ENCODE results near the gene ARHGAP23.

Gene ARHGAP23

DNA sequence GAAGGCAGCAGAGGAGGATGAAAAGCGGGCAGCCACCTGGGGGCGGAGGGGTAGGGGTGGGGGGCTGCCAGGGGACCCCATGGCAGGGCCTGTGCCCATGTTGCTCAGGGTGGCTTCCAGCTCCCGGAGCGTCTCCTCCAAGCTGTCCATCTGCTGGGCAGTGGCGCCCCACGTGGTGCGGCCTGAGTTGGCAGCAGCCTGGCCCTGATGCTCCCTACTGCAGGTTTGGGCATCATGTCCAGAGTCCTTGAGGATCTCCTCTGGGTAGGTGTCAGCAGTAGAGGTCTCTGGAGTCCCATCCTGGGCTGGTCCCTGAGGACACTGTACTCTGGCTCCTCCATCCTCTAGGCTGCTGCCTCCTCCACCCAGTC is 116.6 kb downstream of the ARHGAP23 start:
- no peak for TF ChIP-seq CTCF (conservative IDR thresholded peaks at IDR 0.05; ENCODE audit: control insufficient read depth, insufficient read depth, low read depth, low read length)
- DNase-seq (ENCODE audit: low read depth), result no peak
- no peak overlapping the region for H3K4me3 ChIP-seq (ENCODE audit: control insufficient read depth, low read depth, low read length)

DNA sequence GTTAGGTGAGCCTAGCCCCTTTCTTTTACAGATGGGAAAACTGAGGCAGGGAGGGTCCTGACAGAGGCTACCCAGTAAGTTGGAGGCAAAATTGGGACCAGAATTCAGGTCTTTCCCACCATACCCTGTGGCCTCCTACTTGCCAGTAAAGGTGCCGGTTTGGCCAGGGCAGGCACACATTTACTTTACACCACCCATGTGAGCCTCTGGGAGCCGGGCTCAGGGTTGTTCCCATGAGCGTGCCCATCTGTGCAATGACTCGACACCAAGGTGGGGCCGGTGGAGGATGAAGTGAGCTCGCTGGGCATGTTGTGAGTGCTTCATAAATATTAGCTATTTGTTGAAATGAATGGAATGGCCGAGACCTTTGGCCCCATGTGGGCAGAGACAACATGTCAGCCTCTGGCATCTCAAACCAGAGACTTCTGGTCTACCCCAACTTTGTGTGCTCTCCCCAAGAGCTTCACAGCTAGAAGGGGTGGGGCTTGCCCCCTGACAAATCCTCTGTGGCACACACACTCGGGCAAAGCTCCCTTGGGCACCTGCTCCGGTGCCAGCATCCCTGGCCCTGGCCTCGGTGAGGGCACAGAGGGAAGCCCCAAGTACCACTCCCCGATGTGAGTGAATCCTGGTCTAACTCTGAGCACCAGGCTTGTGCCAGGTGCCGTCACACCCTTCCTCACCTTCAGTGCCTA is 117.4 kb downstream of the ARHGAP23 start:
- DNase-seq (ENCODE audit: low read depth), result no peak
- no peak for TF ChIP-seq CTCF (conservative IDR thresholded peaks at IDR 0.05; ENCODE audit: control insufficient read depth, insufficient read depth, low read depth, low read length)
- no peak overlapping the region for H3K4me3 ChIP-seq (ENCODE audit: control insufficient read depth, low read depth, low read length)

DNA sequence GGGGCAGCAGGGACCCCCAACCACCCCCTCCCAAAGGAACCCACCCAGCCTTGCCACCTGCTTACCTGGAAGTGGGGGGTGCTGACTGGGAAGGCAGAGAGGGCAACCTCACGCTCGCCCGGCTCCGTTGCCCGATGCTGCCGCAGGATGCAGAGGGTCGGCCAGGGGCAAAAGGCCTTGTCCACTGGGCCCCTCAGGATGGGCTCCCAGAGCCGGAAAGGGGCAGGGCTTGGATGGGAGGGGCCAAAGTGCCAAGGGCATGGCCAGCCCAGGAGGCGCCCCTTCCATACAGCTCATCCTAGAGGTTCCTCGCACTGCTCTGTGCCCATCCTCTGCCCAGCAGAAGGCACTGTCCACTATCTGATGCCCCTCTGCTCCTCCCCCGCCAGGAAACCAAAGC is 118.1 kb downstream of the ARHGAP23 start:
- no peak for DNase-seq (ENCODE audit: low read depth)
- TF ChIP-seq CTCF (conservative IDR thresholded peaks at IDR 0.05; ENCODE audit: control insufficient read depth, insufficient read depth, low read depth, low read length), result no peak
- H3K4me3 ChIP-seq (ENCODE audit: control insufficient read depth, low read depth, low read length), result no peak overlapping the region

DNA sequence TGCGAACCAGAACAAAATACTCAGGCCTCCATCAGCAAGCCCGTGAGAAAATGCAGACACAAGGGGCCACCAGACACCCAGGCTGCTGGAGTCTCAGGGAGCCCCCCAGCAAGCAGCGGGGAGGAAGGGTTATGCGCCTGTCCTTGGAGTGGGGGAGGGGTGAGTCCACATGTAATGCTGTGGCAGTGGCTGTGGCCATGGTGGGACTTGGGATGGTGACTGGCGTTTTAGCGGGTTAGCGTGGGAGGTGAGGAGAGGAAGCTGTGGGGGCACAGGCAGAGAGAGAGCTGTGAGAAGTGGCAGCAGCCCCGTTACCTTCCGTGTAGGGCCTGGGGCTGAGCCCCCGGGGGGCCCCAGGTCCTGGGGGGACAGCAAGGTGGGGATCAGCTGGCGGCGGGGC is 119.2 kb downstream of the ARHGAP23 start:
- TF ChIP-seq CTCF (conservative IDR thresholded peaks at IDR 0.05; ENCODE audit: control insufficient read depth, insufficient read depth, low read depth, low read length), result no peak
- H3K4me3 ChIP-seq (ENCODE audit: control insufficient read depth, low read depth, low read length), result no peak overlapping the region
- no peak for DNase-seq (ENCODE audit: low read depth)

DNA sequence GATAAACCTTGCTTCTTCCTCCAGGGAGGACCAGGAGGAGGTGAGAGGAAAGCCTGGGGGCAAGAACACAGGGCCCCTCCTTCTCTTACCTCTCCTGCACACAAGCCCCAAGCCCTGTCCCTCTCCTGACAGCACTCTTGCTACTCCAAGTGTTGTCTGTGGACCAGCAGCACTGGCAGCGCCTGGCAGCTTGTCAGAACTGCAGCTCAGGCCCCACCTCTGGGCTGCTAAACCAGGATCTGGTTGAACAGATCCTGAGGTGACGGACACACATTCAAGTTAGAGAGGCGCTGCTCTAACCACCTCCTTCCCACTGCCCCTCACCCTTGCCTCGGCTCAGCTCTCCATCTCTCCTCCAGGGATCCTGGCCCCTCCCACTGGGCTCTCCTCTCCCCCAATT is 121.0 kb downstream of the ARHGAP23 start:
- TF ChIP-seq CTCF (conservative IDR thresholded peaks at IDR 0.05; ENCODE audit: control insufficient read depth, insufficient read depth, low read depth, low read length), result no peak
- no peak for DNase-seq (ENCODE audit: low read depth)

GRCh38 chr17:38550661-38551060 is 122.4 kb downstream of the ARHGAP23 start:
- no peak overlapping the region for H3K4me3 ChIP-seq (ENCODE audit: control insufficient read depth, low read depth, low read length)
- DNase-seq (ENCODE audit: low read depth), result peak; percentile 78
- no peak for TF ChIP-seq CTCF (conservative IDR thresholded peaks at IDR 0.05; ENCODE audit: control insufficient read depth, insufficient read depth, low read depth, low read length)

More for the DNA sequence above, 121.0 kb downstream of the ARHGAP23 start:
- no peak overlapping the region for H3K4me3 ChIP-seq (ENCODE audit: control insufficient read depth, low read depth, low read length)

- TF ChIP-seq CTCF (conservative IDR thresholded peaks at IDR 0.05; ENCODE audit: control insufficient read depth, insufficient read depth, low read depth, low read length), result no peak
- no peak overlapping the region for H3K4me3 ChIP-seq (ENCODE audit: control insufficient read depth, low read depth, low read length)
- DNase-seq (ENCODE audit: low read depth), result no peak
These were observed 122.9 kb downstream of the ARHGAP23 start for GRCh38 chr17:38551121-38551520.

All from fibroblast of mammary gland (primary cell).